ENCODE data around the gene MAFF. TPM values are rescaled to one million over a fixed set of nuclear protein-coding genes. Genes with fewer than 3 reads are reported as not detected.
"Not testable (repeated sequence)": the region's sequence is repeated elsewhere in the genome, so short reads cannot be mapped to it uniquely, and the experiment has no call there.

The MAFF gene
- total RNA-seq, 2 experiments from 2014 or later = 25.6 to 27.3 TPM

DNA sequence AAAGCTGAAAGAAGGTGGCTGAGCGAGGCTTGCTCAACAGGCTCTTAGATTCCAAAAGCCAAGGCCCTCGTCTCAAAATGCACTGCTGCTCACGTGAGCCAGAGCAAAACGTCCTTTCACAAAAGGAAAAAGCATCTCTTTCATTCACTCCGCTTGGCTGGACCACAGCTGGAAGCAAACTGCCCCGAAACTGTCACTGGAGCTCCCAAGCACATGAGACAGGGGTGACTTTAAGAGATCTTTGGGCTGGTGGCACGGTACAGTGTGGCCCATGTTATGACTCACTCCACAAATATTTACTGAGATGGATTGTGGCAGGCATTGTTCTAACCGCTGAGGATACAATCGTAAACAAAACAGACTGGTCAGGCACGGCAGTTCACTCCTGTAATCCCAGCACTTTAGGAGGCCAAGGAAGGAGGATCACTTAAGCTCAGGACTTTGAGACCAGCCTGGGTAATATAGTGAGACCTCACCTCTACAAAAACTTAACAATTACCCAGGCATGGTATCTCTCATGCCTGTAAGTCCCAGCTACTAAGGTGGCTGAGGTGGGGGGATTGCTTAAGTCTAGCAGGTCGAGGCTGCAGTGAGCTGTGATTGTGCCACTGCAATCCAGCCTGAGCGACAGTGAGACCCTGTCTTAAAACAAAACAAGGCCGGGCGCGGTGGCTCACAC lies 23.7 kb upstream of the MAFF start:
- H3K36me3 Mint-ChIP-seq (ENCODE audit: low read depth) = peaks cover 12% of the 10 kb centered on the region
- no peak overlapping the region for H3K4me3 Mint-ChIP-seq
- no peak overlapping the region for H3K27ac Mint-ChIP-seq
- TF ChIP-seq, protein P1, sequence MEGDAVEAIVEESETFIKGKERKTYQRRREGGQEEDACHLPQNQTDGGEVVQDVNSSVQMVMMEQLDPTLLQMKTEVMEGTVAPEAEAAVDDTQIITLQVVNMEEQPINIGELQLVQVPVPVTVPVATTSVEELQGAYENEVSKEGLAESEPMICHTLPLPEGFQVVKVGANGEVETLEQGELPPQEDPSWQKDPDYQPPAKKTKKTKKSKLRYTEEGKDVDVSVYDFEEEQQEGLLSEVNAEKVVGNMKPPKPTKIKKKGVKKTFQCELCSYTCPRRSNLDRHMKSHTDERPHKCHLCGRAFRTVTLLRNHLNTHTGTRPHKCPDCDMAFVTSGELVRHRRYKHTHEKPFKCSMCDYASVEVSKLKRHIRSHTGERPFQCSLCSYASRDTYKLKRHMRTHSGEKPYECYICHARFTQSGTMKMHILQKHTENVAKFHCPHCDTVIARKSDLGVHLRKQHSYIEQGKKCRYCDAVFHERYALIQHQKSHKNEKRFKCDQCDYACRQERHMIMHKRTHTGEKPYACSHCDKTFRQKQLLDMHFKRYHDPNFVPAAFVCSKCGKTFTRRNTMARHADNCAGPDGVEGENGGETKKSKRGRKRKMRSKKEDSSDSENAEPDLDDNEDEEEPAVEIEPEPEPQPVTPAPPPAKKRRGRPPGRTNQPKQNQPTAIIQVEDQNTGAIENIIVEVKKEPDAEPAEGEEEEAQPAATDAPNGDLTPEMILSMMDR (IDR thresholded peaks at IDR 0.05) = no peak
- peaks cover 30% of the 10 kb centered on the region for H3K4me1 ChIP-seq (ENCODE audit: insufficient read depth, low read length)
- H3K27me3 ChIP-seq (ENCODE audit: control insufficient read depth in 1 of 2, insufficient read depth in 2 of 2, low read length in 2 of 2) = no peaks in the 10 kb centered on the region
- no peaks in the 10 kb centered on the region for H3K9me3 Mint-ChIP-seq
- peaks cover 33% of the 10 kb centered on the region for H3K4me1 Mint-ChIP-seq (ENCODE audit: low read depth)
- H3K9me3 ChIP-seq (ENCODE audit: control insufficient read depth in 1 of 2, insufficient read depth in 1 of 2, low read length in 2 of 2) = no peaks in the 10 kb centered on the region
- no peak for ATAC-seq (ENCODE audit: poor library complexity)
- intact Hi-C loops (cut with DNase I, micrococcal nuclease) = no loop called here
- no peak for DNase-seq
- H3K4me3 ChIP-seq (ENCODE audit: low read length) = no peak overlapping the region
- CTCF ChIA-PET = interaction anchor here (1.0 kb wide), 1 partner anchor 36 kb away, joined by 3 read pairs; no protein-coding TSS in a partner anchor
- no peaks in the 10 kb centered on the region for H3K27me3 Mint-ChIP-seq
- POLR2A ChIA-PET = no interaction called here
- peaks cover 8% of the 10 kb centered on the region for H3K36me3 ChIP-seq (ENCODE audit: insufficient read depth, low read length)
- H3K27ac ChIP-seq (ENCODE audit: low read depth in 1 of 2, low read length in 2 of 2) = no peak overlapping the region

DNA sequence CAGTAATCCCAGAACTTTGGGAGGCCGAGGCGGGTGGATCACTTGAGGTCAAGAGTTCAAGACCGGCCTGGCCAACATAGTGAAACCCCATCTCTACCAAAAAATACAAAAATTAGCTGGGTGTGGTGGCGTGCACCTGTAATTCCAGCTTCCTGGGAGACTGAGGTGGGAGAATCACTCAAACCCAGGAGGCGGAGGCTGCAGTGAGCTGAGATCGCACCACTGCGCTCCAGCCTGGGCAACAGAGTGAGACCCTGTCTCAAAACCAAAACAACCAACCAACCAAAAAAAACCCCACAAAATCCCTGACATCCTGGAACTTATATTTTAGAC lies 23.2 kb upstream of the MAFF start:
- H3K4me3 Mint-ChIP-seq = not testable (repeated sequence)
- CTCF ChIA-PET = interaction anchor here (1.0 kb wide), 1 partner anchor 36 kb away, joined by 3 read pairs; no protein-coding TSS in a partner anchor
- H3K4me1 ChIP-seq (ENCODE audit: insufficient read depth, low read length) = peaks cover 27% of the 10 kb centered on the region

DNA sequence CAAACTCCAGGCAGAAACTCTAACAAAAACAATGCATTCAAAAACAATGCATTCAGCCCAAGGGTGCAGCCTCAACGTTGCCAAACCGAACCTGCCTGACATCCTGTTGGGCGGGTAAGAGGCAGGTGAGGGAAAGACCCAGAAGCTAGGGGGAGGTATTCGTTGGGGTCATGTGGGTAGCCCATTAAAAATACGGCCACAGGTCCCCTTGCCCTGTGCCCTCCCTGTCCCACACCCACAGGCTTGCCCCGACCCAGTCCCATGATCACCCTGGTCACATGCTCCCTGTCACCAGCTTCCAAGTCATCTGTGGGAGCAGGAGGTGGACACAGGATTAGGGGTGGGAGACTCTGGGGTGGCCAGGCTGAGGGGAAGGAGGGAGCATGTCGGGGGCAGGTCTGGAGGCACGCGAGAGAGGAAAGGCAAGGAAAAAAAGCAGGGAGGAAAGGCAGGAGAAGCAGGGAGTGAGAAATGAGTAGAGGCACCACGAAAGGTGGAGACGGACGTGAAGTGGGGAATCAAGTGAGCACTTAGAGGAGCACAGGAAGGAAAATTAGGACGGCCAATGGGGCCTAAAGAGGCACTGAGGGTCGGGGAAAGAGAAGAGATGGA lies 20.8 kb upstream of the MAFF start:
- Histone ChIP-seq H3K9me3 (ENCODE audit: control insufficient read depth in 1 of 2, insufficient read depth in 1 of 2, low read length in 2 of 2) (no peaks in the 10 kb centered on the region), H3K4me3 (ENCODE audit: low read length) (peak overlapping the region; percentile 76), H3K27me3 (ENCODE audit: control insufficient read depth in 1 of 2, insufficient read depth in 2 of 2, low read length in 2 of 2) (no peaks in the 10 kb centered on the region), H3K36me3 (ENCODE audit: insufficient read depth, low read length) (peaks cover 4% of the 10 kb centered on the region), H3K4me1 (ENCODE audit: insufficient read depth, low read length) (peaks cover 27% of the 10 kb centered on the region), H3K27ac (ENCODE audit: low read depth in 1 of 2, low read length in 2 of 2) (peak overlapping the region; percentile 75 to 77)
- DNase-seq = peak in 11 of 14 experiments; percentile 12 to 81 (median 29)
- Mint-ChIP-seq H3K9me3 (no peaks in the 10 kb centered on the region), H3K27me3 (no peaks in the 10 kb centered on the region), H3K36me3 (ENCODE audit: low read depth) (peaks cover 12% of the 10 kb centered on the region), H3K27ac (peak overlapping the region; percentile 89), H3K4me1 (ENCODE audit: low read depth) (peaks cover 31% of the 10 kb centered on the region), H3K4me3 (peak overlapping the region; percentile 94)
- CTCF ChIA-PET = interaction anchor here (1.1 kb wide), 1 partner anchor 21 kb away, joined by 7 read pairs; the partner anchor contains the start of gene MAFF
- TF ChIP-seq, protein P1 (IDR thresholded peaks at IDR 0.05) = no peak
- intact Hi-C loops (cut with DNase I, micrococcal nuclease) = loop anchor here (1.0 to 10.0 kb wide), 7 partner anchors 20 to 394 kb away; partner anchors contain the start of genes DMC1 (in 2 of the 2), MAFF (in 2 of the 2), TMEM184B (in 2 of the 2) and PICK1 (in 1 of the 2)
- ATAC-seq (ENCODE audit: poor library complexity) = peak; percentile 51
- POLR2A ChIA-PET = interaction anchor here (0.5 to 2.5 kb wide), 5 partner anchors 10 to 125 kb away, joined by 3 to 39 read pairs (median 4); partner anchors contain the start of gene MAFF

More for the DNA sequence above, 23.2 kb upstream of the MAFF start:
- Mint-ChIP-seq H3K4me1 (ENCODE audit: low read depth) (peaks cover 31% of the 10 kb centered on the region), H3K27ac (peak overlapping the region; percentile 11), H3K36me3 (ENCODE audit: low read depth) (peaks cover 12% of the 10 kb centered on the region)
- H3K27ac ChIP-seq (ENCODE audit: low read depth in 1 of 2, low read length in 2 of 2); POLR2A ChIA-PET; H3K4me3 ChIP-seq (ENCODE audit: low read length); intact Hi-C loops (cut with DNase I, micrococcal nuclease); H3K27me3 Mint-ChIP-seq; H3K36me3 ChIP-seq (ENCODE audit: insufficient read depth, low read length); H3K9me3 ChIP-seq (ENCODE audit: control insufficient read depth in 1 of 2, insufficient read depth in 1 of 2, low read length in 2 of 2); H3K27me3 ChIP-seq (ENCODE audit: control insufficient read depth in 1 of 2, insufficient read depth in 2 of 2, low read length in 2 of 2); ATAC-seq (ENCODE audit: poor library complexity); H3K9me3 Mint-ChIP-seq; DNase-seq: not testable (repeated sequence)
